HG02571 (cell line): ENCODE measurements around the gene SVOP.
"Not testable (repeated sequence)": the region's sequence is repeated elsewhere in the genome, so short reads cannot be mapped to it uniquely, and the experiment has no call there.

ENCODE experiments used
- ATAC-seq: cut with Tn5 transposase; IDR thresholded peaks from one replicate; pipeline ENCODE4 v1.9.1; 2021; ENCODE audit warnings: mild to moderate bottlenecking, moderate library complexity; ENCODE audit not compliant: unreplicated experiment

SVOP gene

DNA sequence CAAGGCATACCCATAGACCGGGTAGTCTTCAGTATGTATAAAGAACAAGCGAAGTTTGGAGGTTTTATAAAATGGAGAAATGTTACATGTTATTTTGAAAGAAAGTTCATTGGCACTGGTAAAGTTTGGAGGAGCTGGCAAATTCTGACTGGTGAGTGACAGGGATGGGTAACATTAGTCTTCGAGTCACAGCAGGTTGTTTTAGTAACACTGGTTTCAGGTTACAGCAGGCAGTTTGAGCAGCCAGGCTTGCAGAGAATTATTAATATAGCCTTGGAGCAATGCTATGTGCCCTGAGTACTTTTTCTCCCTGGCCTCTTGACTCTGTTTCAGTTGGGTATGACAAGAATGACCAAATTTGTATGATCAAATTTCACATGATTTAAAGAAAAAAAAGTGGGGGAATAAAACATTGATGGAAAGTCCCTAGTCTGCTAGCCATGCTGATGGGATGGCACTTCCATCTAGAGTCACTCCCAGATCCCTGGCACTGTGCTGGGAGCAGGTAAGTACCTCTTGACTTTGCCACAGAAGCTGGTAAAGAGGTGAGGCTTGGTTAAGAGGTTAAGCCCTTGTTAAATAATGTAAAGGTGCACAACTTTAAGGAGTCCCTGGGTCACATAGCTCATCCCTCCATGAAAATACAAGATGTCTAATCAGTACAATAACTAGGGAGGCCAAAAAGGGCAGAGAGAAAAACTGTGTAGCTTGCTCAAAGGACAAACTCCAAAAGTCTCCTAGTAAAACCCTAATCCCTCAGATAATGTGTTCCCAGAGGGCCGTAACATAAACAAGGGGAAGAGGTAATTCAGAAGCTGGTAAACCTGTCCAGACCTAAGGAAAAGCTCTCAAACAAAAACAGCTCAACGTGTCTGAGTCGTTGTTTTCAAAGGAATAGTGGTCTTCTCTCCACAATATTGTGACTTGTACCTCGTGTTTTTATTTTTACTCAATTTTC, 12.7 kb upstream of the SVOP start:
- ATAC-seq, result no peak

DNA sequence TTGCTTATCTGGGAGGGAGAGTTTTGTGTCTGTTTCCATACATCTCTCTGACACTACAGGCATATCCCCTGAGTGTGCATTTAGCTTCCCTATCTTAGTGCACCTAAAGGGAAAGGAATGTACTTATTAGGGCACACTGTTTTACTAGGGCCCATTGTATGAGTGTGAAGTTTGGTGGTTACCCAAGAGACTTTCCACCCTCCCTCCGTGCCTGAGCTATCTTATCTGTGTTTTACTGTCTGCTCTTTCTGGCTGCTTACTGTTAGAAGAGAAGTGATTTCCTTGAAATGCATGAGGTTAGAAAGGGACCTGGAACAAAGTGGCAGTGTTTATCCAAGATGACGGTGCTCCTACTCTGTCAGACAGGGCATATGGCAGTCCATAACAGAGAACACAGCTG, 8.5 kb upstream of the SVOP start:
- ATAC-seq, result no peak

DNA sequence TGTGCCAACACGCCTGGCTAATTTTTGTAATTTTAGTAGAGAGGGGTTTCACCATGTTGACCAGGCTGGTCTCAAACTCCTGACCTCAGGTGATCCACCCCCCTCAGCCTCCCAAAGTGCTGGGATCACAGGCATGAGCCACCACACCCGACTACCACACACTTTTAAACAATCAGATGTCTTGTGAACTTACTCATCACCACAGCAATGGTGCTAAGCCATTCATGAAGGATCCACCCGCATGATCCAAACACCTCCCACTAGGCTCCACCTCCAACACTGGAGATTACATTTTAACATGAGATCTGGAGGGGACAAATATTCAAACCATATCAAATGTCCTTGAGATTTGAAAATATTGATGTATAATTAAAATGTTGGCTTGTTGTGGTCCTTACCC, 7.8 kb upstream of the SVOP start:
- not testable (repeated sequence) for ATAC-seq

DNA sequence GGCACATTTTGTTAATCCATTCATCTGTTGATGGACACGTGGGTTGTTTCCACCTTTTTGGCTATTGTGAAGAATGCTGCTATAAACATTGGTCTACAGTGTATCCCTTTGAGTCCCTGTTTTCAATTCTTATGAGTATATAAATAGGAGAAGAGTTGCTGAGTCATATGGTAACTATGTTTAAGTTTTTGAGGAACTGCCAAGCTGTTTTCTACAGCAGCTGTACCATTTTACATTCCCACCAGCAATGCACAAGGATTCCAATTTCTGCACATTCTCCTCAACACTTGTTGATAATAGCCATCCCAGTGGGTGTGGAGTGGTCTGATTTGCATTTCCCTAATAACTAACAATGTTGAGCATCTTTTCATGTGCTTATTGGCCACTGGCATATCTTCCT, 6.9 kb upstream of the SVOP start:
- no peak for ATAC-seq

DNA sequence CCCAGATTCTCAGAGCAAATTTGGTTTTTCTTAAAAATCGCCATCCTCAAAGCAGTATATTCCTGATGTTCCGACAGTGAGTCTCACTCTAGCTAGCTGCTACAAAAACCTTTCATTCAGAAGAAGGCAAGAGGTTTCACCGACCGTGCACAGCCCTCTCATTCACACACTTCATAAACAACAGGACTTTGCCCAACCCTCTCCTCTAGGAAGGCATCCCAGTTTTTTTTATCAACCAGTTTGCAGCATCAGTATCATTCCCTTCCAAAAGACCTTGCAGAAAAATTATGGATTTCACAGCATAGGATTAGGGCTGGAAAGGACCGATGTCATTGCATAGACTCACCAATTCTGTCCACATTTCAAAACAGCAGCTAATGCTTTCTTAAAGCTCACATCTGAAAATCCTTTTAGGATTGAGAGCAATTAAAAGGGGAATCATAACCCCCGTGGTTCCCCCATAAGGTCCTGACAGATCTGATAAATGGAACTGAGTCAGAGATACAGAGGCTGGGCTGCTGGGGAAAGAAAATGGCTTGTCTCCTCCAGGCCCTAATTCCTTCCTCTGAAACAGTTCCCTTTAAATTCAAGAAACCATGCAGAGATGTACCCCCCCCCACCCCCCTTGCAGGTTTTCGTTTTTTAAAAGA, 597 bp downstream of the SVOP start:
- ATAC-seq, result no peak

DNA sequence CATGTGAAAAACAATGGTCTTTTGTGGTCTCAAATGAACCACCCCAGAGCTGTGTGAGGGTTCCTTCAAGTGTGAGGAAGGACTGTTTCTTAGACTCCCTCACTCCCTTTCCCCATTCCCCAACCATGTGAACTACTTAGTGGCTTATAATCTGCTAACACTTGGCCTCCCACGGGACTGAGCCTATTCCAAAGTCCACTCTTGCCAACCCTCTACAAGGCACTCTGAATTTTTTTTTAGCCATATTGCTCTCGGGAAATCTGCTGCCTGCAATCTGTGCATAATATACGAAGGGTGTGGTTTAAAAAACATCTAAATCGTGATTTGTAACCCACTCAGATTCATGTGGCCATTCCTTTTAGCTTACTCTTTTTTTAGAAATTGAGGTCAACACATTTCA, 2.6 kb downstream of the SVOP start:
- ATAC-seq, result no peak

DNA sequence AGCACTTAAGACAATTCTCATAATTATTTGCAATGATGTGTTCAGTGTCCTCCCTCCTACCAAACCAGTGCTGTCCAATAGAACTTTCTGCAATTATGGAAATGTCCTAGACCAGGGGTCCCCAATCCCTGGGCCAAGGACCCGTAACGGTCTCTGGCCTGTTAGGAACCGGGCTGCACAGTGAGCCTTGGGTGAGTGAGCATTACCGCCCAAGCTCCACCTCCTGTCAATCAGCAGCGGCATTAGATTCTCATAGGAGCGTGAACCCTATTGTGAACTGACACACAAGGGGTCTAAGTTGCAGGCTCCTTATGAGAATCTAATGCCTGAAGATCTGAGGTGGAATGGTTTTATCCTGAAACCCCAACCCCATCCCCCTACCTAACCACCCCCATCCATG, 3.9 kb downstream of the SVOP start:
- no peak for ATAC-seq

DNA sequence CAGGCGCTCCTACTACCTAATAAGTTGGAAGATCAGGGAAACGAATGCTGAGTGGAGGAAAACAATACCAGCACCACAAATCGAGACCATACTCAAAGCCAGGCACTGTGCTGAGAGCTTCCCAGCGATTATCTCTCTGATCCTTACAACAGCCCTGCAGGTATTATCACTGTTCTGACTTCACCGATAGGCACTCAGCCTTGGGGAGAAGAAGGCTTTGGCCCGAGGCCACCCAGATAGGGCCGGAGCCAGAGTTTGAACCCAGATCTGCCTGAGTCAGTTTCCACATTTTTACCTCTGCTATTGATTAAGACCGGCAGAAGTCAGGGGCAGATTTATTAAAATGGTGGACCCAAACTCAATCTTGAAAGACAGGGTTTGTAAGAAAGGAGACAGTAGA, 4.9 kb downstream of the SVOP start:
- ATAC-seq, result no peak

DNA sequence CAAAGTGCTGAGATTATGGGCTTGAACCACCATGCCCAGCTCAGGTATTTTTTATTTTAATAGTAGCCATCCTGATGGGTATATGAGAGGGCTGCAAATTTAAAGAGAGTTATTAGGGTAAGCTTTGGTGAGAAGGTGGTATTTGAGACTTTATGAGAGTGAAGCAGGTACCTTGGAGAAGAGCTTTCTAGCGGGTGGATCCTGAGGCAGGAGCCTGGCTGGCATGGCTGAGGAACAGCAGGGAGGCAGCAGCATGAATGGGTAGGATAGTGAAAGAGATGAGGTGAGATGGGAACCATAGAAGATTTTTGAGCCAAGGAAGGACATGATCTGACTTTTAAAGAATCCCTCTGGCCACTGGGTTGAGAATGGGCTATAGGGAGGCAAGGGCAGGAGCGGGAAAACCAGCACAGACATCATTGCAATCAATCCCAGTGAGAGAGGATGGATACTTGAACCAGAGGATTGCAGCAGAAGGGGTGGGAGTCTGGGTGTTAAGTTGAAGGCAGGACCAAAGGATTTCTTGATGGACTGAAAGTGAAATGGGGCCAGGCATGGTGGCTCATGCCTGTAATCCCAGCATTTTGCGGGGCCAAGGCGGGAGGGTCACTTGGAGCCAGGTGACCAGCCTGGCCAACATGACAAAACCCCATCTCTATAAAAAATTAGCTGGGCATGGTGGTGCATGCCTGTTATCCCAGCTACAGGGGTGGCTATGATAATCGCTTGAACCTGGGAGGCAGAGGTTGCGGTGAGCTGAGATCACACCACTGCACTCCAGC, 5.7 kb downstream of the SVOP start:
- no peak for ATAC-seq

DNA sequence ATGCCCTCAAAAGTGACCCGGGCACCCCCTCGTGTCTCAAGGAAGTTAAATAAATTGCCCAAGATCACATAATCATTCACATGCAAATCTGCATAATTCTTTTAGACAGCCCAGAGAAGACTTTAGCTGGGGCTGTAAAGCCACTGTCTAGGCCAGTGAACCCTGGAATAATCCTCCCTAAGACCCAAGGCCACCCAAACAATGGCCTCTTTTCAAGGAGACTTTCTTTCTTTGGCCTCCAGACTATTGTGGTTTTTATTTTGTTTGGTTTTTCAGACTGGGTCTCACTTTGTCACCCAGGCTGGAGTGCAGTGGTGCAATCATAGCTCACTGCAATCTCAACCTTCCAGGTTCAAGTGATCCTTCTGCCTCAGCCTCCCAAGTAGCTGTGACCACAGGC, 10.6 kb downstream of the SVOP start:
- ATAC-seq, result no peak

DNA sequence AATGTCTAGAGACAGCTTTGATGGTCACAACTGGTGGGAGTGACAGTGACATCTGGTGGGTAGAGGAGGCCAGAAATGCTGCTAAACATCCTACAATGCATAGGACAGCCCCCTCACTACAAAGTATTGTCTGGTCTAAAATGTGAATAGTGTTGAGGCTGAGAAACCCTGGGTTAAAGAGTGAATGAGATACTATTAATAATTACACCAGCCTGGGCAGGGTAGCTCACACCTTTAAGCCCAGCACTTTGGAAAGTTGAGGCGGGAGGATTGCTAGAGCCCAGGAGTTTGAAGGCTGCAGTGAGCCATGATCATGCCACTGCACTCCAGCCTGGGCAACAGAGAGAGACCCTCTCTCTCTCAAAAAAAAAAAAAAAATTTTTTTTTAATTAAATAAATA, 11.1 kb downstream of the SVOP start:
- ATAC-seq, result no peak

DNA sequence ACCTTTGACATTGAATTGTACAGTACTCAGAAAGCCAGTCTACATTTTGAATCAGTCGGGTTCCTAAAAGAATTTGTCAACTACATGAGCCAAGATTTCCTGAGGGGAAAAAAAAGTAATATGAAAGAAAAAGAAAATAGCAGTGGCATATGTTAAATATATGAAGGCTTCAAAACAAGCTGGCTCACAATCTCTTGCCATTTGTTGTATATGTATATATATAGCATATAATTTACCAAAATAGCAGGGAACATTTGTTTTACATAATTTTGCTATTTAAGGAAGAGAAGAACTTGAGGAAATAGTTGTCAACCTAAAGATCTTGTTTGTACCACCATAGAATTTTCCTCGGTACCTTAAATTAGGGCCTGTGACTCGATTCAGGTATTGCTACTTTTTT, 16.9 kb downstream of the SVOP start:
- no peak for ATAC-seq

DNA sequence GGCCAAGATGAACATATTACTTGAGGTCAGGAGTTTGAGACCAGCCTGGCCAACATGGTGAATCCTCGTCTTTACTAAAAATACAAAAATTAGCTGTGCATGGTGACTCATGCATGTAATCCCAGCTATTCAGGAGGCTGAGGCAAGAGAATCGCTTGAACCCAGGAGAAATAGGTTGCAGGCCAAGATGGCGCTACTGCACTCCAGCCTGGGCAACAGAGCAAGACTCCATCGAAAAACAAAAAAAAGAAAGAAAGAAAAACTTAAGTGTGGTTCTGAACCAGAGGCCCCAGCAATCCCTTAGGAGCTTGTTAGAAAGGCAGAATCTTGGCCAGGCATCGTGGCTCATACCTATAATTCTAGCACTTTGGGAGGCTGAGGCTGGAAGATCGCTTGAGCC, 24.5 kb downstream of the SVOP start:
- no peak for ATAC-seq

DNA sequence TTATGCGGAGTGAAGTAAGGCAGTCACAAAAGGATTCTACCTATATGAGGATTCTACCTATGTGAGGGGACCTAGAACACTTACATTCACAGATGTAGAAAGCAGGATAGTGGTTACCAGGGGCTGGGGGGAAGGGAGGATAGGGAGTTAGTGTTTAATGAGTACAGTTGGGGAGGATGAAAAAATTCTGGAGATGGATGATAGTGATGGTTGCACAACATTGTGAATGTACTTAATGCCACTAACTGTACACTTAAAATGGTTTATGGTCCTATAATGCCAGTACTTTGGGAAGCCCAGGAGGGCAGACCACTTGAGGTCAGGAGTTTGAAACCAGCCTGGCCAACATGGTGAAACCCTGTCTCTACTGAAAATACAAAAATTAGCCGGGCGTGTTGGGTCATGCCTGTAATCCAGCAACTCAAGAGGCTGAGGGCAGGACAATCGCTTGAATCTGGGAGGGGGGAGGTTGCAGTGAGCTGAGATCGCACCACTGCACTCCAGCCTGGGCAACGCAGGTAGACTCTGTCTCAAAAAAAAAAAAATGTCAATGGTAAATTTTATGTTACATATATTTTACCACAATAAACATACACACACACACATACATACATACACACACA, 25.4 kb downstream of the SVOP start:
- ATAC-seq, result no peak

DNA sequence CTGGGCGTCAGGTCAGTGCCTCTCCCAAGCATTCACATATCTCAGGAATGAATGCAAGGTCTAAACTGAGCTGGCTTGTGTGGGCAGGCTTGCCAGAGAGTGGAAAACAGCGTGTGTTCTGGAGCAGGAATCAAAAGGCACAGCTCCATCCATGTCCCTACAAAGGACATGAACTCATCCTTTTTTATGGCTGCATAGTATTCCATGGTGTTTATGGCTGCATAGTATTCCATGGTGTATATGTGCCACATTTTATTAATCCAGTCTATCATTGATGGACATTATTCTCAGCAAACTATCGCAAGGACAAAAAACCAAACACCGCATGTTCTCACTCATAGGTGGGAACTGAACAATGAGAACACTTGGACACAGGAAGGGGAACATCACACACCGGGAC, 30.8 kb downstream of the SVOP start:
- not testable (repeated sequence) for ATAC-seq

DNA sequence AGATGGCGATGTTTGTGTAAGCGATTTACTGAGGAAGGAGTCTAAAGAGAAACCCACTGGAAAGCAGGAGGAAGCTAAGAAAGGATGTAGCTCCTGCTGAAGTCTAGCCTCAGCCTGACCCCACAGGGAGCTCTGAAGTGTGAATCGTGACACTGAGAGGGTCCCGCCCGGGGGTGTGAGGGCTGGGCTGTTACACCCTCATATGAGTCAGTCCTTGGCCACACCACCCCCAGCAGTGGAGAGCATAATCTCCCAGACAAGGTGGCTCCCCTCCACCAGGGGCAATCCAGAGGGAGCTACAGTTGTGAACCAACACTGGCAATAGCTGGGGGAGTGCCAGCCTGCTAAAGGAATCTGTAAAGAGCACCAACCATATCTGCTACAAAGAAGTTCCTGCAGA, 31.5 kb downstream of the SVOP start:
- no peak for ATAC-seq

DNA sequence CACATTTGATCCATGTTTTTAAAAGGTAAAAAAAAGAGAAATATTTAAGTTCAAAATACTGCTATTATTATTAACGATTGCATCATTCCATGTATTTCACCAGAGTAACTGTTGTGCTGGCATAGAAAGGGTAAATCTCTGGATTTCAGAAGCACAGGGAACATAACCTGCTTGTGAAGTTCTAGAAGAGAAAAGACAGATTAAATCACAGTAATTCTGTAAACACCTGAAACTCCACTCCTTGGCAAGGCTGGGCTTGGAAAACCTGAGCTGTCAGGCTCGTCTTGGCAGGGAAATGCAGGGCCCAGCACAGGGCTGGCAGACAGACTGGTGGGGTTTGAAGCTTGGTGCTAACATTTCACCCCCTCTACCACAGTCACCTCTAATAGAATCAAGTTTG, 35.1 kb downstream of the SVOP start:
- no peak for ATAC-seq

DNA sequence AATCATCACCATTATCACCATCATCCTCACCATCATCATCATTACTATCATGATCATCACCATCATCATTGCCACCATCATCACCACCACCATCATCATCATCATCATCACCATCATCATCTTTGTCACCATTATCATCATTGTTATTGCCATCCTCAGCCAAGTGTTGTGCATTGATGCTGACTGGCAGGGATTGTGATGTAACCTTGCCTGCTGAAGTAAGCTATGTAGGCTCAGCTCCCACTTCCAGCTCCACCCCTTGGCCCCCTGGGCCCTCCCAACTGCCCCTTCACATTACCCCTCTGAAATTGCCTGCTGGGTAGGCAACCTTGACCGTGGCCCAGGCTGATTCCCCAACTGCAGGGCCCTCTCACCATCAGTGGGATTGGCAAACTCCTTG, 37.6 kb downstream of the SVOP start:
- no peak for ATAC-seq

DNA sequence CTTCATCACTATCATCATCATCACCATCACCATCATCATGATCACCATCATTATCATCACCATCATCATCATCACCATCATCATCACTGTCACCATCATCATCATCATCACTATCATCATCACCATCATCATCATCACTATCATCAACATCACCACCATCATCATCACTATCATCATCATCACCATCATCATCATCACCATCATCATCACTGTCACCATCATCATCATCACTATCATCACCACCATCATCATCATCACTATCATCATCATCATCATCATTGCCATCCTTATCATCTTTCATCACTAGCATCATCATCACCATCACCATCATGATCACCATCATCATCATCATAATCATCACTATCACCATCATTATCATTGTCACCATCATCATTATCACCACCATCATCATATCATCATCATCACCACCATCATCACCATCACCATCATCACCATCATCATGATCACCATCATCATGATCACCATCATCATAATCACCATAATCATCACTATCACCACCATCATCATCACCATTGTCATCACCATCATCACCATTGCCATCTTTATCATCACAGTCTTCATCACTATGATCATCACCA, 38.1 kb downstream of the SVOP start:
- ATAC-seq, result no peak

DNA sequence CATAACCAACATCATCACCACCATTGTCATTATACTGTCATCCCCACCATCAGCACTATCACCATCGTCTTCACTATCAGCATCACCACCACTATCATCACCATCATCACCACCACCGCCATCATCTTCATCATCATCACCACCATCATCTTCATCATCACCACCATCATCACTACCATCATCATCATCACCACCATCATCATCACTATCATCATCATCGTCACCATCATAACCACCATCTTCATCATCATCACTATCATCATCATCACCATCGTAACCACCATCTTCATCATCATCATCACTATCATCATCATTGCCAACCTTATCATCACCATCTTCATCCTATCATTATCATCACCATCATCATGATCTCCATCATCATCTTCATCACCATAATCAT, 39.0 kb downstream of the SVOP start:
- no peak for ATAC-seq
